GM12873 (cell line): ENCODE results near the gene FAM9B.

ENCODE experiments used
- CTCF ChIP-seq: IDR thresholded peaks from 2 replicates; pipeline ENCODE4 v1.5.1; 2012; ENCODE audit warnings: low read depth, mild to moderate bottlenecking, moderate library complexity, low read length, control low read depth; ENCODE audit not compliant: insufficient read depth; ENCODE audit errors: missing control alignments

The FAM9B gene

GRCh38 chrX:9033179-9033578, 748 bp downstream of the FAM9B start:
- no peak for TF ChIP-seq CTCF

- TF ChIP-seq CTCF, result no peak
Measured at GRCh38 chrX:9023293-9023692, 10.6 kb downstream of the FAM9B start.

GRCh38 chrX:9019151-9019550, 14.8 kb downstream of the FAM9B start:
- no peak for TF ChIP-seq CTCF

- no peak for TF ChIP-seq CTCF
Measured at GRCh38 chrX:9003041-9003440, 30.9 kb downstream of the FAM9B start.

- TF ChIP-seq CTCF, result no peak
Measured at GRCh38 chrX:8988446-8988845, 45.5 kb downstream of the FAM9B start.

GRCh38 chrX:8987672-8988250, 46.2 kb downstream of the FAM9B start:
- TF ChIP-seq CTCF, result no peak

- no peak for TF ChIP-seq CTCF
Measured at GRCh38 chrX:8984231-8984630, 49.7 kb downstream of the FAM9B start.
